ENCODE data around the gene SRD5A1. TPM values are rescaled to one million over a fixed set of nuclear protein-coding genes. Genes with fewer than 3 reads are reported as not detected.

Gene SRD5A1
- total and polyA plus RNA-seq, 8 donors, result 10.0 to 14.5 (median 12.5) TPM

GRCh38 chr5:6649186-6649585 lies 15.9 kb downstream of the SRD5A1 start:
- no peak for DNase-seq
- TF ChIP-seq CTCF (IDR thresholded peaks at IDR 0.05), result no peak
- no peak for ATAC-seq
- H3K27ac ChIP-seq, result no peak overlapping the region
- H3K36me3 ChIP-seq, result peaks cover 0 to 8% of the 10 kb centered on the region in 2 donors
- no peaks in the 10 kb centered on the region for H3K27me3 ChIP-seq
- intact Hi-C loops (cut with DNase I), result no loop called here
- no peaks in the 10 kb centered on the region for H3K9me3 ChIP-seq
- no peak overlapping the region for H3K4me3 ChIP-seq
- no peaks in the 10 kb centered on the region for H3K4me1 ChIP-seq

DNA sequence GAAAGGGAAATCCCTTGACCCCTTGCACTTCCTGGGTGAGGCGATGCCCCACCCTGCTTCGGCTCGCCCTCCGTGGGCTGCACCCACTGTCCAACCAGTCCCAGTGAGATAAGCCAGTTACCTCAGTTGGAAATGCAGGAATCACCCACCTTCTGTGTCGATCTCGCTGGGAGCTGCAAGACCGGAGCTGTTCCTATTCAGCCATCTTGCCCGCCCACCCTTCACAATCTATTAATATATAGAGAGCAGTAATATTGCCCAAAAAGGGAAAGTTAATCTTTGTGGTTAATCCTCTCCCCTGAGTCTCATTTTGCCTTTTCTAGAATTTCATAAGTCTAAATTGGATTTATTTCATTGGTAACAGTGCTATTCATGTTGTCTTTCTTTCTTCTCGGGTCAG lies 16.4 kb downstream of the SRD5A1 start:
- Histone ChIP-seq H3K27ac (no peak overlapping the region), H3K9me3 (no peaks in the 10 kb centered on the region), H3K27me3 (no peaks in the 10 kb centered on the region), H3K36me3 (peaks cover 0 to 8% of the 10 kb centered on the region in 2 donors), H3K4me3 (no peak overlapping the region), H3K4me1 (no peaks in the 10 kb centered on the region)
- ATAC-seq (no peak), DNase-seq (no peak)
- intact Hi-C loops (cut with DNase I), result no loop called here
- no peak for TF ChIP-seq CTCF (IDR thresholded peaks at IDR 0.05)

DNA sequence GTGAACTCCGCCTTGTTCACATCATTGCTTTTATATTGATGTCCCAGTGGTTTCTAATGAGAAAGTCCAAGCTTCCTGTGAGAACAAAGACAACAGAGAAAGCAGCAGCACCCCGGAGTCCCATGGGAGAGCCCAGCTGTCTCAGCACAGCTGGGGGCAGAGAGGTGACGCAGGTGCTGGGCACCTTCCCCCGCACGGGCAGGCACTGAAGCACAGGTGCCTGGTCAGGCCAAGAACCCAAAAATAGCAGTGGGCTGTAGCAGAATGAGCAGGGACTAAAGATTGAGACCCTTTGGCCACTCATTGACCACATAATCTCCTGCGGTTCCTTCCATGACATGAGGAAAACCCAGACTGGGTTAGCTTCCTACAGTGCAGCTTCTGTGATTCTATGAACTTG lies 18.8 kb downstream of the SRD5A1 start:
- no peaks in the 10 kb centered on the region for H3K27me3 ChIP-seq
- no peaks in the 10 kb centered on the region for H3K4me1 ChIP-seq
- no peak overlapping the region for H3K27ac ChIP-seq
- ATAC-seq, result no peak
- H3K4me3 ChIP-seq, result no peak overlapping the region
- TF ChIP-seq CTCF (IDR thresholded peaks at IDR 0.05), result no peak
- H3K36me3 ChIP-seq, result peaks cover 0 to 29% of the 10 kb centered on the region in 2 donors
- intact Hi-C loops (cut with DNase I), result no loop called here
- DNase-seq, result no peak
- H3K9me3 ChIP-seq, result peaks cover 0 to 18% of the 10 kb centered on the region in 2 donors

- intact Hi-C loops (cut with DNase I), result no loop called here
- peaks cover 0 to 59% of the 10 kb centered on the region in 2 donors for H3K36me3 ChIP-seq
- no peak overlapping the region for H3K27ac ChIP-seq
- peaks cover 0 to 22% of the 10 kb centered on the region in 2 donors for H3K9me3 ChIP-seq
- TF ChIP-seq CTCF (IDR thresholded peaks at IDR 0.05), result no peak
- ATAC-seq (no peak), DNase-seq (no peak)
- H3K4me1 ChIP-seq, result no peaks in the 10 kb centered on the region
- H3K4me3 ChIP-seq, result no peak overlapping the region
- H3K27me3 ChIP-seq, result no peaks in the 10 kb centered on the region
Observed at GRCh38 chr5:6655432-6655831, 22.2 kb downstream of the SRD5A1 start.

- ATAC-seq, result no peak
Observed at GRCh38 chr5:6656680-6657079, 23.4 kb downstream of the SRD5A1 start.

More at GRCh38 chr5:6656680-6657079, 23.4 kb downstream of the SRD5A1 start:
- no peaks in the 10 kb centered on the region for H3K4me1 ChIP-seq
- no peaks in the 10 kb centered on the region for H3K27me3 ChIP-seq
- DNase-seq, result no peak
- H3K36me3 ChIP-seq, result peaks cover 0 to 60% of the 10 kb centered on the region in 2 donors
- no peak overlapping the region for H3K27ac ChIP-seq
- TF ChIP-seq CTCF (IDR thresholded peaks at IDR 0.05), result no peak
- intact Hi-C loops (cut with DNase I), result no loop called here
- H3K4me3 ChIP-seq, result no peak overlapping the region
- H3K9me3 ChIP-seq, result peaks cover 0 to 22% of the 10 kb centered on the region in 2 donors
